CD4-positive, alpha-beta T cell treated with Interleukin-6 at 100 ng/mL for 8 hours (primary cell): ENCODE measurements around the gene ADM2.
"Not testable (repeated sequence)": the region's sequence is repeated elsewhere in the genome, so short reads cannot be mapped to it uniquely, and the experiment has no call there.

Source experiments
- DNase-seq: peaks from one replicate; pipeline ENCODE4 v3.0.0-alpha.2; 2020; ENCODE audit warnings: mixed read lengths, low spot score

Gene ADM2

DNA sequence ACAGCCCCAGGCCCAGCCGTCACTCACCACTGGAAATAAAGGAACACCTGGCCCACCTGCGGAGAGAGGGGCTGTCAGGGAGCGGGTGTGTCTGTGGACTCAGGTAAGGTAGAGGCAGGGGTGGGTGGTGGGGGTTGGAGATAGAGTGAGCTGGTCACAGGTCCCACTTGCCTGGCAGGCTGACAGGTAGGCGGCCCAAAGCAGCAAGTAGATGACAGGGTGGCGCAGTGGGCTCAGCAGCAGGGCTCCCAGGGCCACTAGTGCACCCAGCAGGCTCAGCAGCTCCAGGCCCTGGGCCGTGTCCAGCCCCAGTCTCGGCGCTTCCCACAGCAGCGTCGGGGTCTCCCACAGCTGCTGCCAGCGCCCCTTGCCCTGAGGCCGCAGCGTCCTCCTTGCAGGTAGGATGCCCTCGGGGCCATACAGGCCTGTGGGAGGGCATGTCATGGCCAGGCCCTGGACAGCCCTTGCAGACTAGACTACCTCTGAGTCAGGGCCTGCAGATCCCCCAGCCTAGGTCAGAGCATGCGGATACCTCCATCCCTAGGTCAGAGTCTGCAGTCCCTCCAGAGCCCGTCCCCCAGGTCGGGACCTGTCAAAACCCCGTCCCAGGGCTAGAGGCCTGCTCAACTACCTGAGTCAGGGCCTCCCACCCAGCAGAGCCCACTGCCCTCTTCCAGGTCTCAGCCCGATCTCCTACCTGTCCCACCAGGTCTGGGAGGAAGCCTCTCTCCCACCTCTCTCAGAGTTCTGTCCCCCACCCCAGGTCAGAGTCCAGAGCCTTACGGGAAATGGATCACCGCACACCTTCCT lies 25.5 kb downstream of the ADM2 start:
- DNase-seq, result no peak

DNA sequence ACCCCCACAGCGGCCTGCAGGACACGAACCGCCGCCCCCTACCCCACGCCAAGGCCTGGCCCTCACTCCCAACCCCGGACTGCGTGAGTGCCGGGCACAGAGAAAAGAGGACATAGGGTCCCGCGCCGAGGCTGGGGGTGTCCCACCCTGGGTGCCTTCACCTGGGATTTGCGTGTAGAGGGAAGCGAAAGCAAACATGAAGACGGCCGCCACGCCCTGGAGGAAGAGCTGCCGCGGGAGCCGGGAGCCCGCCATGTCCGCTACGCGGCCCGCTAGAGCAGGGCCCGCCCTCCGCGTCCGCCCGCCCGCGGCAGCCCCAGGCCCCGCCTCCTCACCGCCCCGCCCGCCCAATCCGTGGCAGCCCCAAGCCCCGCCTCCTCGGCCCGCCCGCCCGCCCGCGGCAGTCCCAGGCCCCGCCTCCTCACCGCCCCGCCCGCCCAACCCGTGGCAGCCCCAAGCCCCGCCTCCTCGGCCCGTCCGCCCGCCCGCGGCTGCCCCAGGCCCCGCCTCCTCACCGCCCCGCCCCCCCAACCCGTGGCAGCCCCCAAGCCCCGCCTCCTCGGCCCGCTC lies 26.2 kb downstream of the ADM2 start, which contains the start of gene LMF2:
Gene LMF2, minus strand, starts transcription at position 282 of the 570 bp plus-strand sequence. Its CDS starts 27 bp downstream, at position 255.
- no peak for DNase-seq

DNA sequence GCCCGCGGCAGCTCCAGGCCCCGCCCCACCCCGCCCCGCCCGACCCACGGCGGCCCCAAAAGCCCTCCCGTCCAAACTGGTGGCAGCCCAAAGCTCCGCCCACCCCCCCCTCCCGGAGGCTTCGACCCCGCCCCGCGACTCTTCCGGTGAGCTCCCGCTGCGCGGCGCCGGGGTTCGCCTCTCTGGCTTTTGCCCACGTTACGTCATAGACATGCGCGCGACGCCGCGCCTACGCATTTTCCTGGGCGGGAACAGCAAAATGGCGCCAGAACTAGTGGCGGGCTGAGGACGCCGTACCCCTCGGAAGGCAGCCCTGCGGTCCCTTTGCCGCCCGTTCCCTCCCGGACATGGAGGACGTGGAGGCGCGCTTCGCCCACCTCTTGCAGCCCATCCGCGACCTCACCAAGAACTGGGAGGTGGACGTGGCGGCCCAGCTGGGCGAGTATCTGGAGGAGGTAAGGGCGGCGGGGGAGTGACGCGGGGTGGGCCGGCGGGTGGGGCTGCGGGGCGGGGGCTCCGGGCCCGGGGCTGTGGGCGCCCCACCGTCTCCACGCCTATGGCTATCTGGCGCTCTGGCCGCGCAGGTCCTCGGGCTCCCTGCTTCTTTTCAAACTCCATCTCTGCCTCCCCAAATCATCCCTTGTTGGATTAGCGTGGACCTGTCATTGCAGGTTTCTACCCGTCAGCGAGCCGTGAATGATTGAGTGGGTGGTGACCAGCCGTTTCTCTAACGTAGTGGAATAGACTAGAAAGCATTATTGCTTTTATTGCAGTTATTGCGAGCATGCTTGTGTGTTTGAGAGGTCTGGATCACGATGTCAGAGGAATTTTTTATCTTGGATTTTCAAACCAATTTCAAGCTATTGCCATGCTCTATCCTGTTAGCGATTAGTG lies 26.9 kb downstream of the ADM2 start, which contains the start of gene NCAPH2:
Gene NCAPH2, plus strand, starts transcription at position 234 of the 894 bp plus-strand sequence. Its CDS starts 114 bp downstream, at position 348.
- DNase-seq, result peak; percentile 98

GRCh38 chr22:50508897-50509296 lies 27.6 kb downstream of the ADM2 start:
- no peak for DNase-seq

DNA sequence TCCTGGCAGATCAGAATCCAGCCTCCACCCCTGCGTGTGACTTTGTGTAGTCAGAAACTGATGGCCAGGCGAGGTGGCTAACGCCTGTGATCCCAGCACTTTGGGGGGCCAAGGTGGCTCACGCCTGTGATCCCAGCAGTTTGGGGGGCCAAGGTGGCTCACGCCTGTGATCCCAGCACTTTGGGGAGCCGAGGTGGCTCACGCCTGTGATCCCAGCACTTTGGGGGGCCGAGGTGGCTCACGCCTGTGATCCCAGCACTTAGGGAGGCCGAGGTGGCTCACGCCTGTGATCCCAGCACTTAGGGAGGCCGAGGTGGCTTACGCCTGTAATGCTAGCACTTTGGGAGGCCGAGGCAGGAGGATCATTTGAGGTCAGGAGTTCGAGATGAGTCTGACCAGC lies 31.8 kb downstream of the ADM2 start:
- DNase-seq, result no peak

- no peak for DNase-seq
Measured at GRCh38 chr22:50516068-50516467, 34.7 kb downstream of the ADM2 start.

DNA sequence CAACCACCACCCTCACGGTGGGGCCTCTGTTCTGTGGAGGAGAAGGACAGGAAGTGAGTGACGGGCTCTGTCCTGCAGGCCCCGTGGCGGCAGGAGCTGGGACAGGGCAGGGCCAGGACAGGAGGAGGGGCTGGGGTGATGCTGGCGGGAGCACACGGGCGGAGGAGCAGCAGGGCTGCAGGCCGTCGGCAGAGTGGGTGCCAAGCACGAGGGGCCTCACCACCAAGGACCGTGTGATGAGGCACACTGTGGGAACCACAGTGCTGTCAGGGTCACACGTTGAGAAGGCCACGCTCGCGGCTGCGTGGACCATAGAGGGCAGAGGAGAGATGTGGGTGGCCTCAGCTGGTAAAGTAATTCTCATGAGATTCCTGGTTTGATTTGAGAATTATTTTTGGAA lies 35.5 kb downstream of the ADM2 start:
- no peak for DNase-seq

GRCh38 chr22:50517495-50518260 lies 36.3 kb downstream of the ADM2 start:
- no peak for DNase-seq

- no peak for DNase-seq
Measured at GRCh38 chr22:50518606-50519005, 37.3 kb downstream of the ADM2 start.

GRCh38 chr22:50519151-50519550 lies 37.8 kb downstream of the ADM2 start:
- no peak for DNase-seq

DNA sequence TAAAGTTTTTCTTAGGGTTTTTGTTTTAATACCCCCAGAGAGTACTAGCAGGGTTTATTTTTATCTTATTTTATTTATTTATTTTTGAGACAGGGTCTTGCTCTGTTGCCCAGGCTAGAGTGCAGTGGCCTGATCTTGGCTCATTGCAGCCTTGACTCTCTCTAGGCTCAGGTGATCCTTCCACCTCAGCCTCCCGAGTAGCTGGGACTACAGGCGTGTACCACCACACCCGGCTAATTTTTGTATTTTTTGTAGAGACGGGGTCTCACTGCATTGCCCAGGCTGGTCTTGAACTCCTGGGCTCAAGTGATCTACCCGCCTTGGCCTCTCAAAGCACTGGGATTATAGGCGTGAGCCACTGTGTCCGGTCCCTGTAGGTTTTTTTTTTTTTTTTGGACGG lies 38.8 kb downstream of the ADM2 start:
- not testable (repeated sequence) for DNase-seq

DNA sequence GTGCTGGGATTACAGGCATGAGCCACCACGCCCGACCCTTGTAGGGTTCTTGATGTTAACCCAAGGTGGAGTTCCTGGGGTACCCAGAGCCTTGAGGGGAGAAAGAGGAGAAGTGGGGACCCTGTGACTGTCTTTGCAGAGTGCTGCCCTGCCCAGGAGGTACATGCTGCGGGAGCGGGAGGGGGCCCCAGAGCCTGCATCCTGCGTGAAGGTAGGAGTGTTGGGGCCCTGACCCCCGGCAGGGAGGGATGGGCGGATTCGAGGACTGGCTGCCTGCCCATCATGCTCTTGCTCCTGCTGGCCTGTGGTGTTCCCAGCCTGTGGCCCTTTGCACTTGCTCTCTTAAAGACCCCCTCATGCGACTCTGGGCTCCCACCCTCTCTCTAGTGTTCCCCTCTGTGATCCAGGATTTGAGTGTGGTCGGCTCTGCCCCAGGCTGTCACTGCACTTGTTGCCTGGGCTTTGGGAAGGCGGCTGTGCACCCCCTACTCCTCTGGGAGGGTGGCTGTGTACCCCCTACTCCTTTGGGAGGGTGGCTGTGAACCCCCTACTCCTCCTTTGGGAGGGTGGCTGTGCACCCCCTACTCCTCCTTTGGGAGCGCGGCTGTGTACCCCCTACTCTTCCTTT lies 39.6 kb downstream of the ADM2 start:
- no peak for DNase-seq

- DNase-seq, result no peak
Measured at GRCh38 chr22:50521710-50522109, 40.4 kb downstream of the ADM2 start.

DNA sequence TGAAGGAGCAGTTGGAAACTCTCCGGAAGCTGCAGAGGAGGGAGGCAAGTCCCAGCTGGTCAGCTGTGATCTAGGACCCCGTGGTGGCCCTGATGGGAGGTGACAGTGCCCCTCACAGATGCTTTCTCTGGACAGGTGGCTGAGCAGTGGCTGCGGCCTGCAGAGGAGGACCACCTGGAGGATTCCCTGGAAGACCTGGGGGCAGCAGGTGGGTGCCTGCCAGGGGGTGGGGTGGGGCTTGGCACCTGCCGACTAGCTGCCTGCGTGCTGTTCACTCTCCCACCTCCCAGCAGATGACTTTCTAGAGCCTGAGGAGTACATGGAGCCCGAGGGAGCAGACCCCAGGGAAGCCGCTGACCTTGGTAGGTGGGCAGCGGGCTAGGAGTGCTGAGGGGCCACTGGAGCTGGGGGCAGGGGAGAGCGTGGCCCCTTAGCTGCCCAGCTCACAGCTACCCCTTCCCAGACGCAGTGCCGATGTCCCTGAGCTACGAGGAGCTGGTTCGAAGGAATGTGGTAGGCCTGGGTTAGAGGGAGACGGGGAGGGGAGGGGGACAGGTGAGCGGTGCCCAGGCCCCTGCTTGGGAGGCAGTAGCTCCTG lies 41.0 kb downstream of the ADM2 start:
- DNase-seq, result no peak

GRCh38 chr22:50522806-50523438 lies 41.6 kb downstream of the ADM2 start:
- DNase-seq, result no peak

DNA sequence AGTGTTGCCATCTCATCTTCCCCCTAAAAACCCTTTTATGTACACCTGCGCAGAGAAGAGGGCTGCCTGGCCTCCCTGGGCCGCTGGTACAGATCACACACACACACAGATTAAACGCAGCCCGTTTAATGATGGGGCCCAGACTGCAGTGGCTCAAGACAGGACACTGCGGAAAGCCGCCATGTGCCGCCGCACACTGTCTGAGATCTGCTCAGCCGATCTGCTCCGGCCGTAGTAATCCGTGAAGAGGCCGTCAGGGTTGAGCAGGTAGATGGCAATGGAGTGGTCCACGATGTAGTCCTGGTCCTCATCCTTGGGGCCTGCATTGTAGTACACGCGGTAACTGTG lies 42.1 kb downstream of the ADM2 start:
- DNase-seq, result no peak

DNA sequence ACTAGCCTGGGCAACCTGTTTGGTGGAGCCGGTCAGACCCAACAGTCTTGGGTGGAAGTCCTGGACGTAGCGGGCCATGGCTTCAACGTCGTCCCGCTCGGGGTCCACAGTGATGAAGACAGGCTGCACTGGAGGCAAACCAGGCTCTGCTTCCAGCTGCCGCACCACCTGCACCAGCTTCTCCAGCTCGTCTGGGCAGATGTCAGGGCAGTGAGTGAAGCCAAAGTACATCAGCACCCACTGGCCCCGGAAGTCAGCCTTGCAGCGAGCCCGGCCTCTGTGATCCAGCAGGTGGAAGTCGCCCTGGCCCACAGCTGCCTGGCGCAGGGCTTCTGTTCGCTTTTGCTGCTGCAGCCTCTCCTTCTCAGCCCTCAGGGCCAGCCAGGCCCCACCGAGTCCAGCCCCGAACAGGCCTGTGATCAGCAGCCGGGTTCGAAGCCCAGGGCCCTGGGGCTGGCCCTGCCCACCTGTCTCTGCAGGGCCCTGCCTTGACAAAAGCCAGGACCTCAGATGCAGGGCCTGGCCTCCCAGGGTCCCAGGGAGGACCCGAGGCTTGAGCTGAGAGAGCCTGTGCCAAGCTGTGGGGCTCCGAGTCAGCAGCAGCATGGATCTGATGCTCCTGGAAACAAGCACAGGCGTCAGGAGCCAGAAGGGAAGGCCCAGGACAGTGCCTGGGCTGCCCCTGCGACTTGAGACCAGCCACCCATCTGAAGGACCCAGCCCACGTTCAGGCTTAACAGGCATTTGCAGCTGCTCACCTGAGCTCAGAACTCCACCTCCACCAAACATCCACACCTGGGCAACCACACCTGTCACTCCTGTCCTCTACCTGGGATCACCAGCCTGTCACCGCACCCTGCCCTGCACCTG lies 42.7 kb downstream of the ADM2 start:
- no peak for DNase-seq

DNA sequence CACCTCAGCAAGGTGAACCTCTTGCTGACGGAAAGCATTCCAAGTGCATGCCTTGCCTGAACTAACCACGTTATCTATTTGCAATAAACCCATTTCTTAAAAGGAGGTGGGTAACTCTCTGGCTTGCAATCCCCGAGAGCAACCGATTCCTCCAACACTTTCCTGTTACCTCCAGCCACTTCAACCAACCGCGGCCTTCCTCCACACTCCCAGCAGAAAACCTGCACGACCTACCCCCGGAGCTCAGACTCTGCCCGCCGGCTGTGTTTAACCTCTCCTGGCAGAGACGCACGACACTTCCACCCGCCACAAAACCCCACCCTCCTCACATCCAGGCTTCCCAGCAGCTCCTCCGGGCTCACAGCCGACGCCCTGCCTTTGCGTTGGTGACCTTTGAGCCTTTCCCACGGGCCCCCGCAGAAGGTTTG lies 43.3 kb downstream of the ADM2 start:
- DNase-seq, result no peak

DNA sequence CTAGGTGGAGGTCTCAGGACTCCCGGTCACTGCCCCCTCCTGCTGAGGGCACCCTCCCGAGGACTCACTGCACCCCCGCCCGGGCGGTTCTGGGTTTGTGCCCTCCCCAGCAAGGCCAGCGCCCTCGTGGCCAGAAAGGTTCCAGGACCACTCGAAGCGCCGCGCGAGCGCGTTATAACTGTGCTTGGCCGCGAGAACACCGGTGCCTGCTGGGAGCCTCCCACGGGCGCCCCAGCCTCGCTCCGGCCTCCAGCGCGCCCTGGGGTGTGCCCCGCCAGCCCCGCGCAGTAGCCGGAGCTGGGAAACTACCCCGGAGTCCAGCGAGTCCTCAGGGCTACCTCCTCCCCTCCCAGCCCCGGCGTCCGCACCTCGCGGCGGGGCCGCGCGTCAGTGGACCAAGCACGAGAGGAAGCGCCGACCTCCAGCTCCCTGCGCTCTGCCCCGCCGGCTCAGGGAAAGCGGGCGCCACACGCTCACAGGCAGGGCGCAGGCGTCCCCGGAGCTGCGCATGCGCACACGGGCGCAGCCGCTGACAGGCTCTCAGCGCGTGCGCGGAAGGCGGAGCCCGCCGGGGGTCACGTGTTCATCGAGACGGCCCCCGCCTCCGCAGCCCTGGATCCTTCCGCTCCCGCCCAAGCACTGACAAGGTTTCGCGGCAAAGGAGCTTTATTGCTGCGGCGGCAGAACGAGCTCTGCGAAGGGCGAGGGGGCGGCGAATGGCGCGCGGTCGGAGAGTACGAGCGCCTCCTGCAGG lies 43.9 kb downstream of the ADM2 start, which contains the start of gene SCO2:
Gene SCO2, minus strand, starts transcription at position 495 of the 754 bp plus-strand sequence. CDS start 1,187 bp downstream, outside the sequence.
- DNase-seq, result peak; percentile 98
